Measurements from ENCODE around the gene MXI1.

DNA sequence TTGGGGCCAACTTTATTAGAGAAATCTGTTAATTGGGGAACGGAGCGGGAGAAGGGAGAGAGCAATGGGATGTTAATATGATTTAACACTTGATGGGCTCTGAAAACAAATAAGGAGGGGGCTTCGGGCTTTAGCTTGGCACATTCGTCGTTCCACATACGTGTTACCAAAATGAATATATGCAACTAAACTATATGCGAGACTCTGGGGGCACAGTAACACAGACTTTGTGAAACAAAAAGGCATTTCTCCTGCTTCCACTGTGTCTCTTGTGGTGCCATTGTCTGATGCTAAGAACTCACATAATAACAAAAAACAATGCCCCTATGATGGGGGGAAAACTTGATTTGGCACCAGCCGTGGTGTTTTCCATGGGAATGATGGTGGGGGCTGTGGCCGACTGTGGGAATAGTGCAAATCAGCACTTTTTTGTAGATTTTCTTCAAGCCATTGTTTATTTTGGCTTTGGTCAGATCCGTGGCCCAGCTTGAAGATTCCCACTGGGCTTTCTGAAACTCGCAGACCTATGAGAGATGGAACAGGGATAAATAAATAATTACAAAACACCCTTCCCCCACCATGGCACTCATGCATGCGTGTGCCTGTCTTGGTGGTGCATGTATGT, 2.2 kb upstream of the MXI1 start:
- TF ChIP-seq POLR2A (IDR thresholded peaks at IDR 0.05; ENCODE audit: low read depth, low read length) (no peak), MAZ (IDR thresholded peaks at IDR 0.05; ENCODE audit: borderline replicate concordance, low read depth, low read length) (no peak), RAD21 (IDR thresholded peaks at IDR 0.05; ENCODE audit: low read length) (no peak), MAFK (IDR thresholded peaks at IDR 0.05; ENCODE audit: low read depth, low read length) (no peak), SMC3 (IDR thresholded peaks at IDR 0.05; ENCODE audit: low read depth, low read length) (no peak)
- TF ChIP-seq, protein P1, sequence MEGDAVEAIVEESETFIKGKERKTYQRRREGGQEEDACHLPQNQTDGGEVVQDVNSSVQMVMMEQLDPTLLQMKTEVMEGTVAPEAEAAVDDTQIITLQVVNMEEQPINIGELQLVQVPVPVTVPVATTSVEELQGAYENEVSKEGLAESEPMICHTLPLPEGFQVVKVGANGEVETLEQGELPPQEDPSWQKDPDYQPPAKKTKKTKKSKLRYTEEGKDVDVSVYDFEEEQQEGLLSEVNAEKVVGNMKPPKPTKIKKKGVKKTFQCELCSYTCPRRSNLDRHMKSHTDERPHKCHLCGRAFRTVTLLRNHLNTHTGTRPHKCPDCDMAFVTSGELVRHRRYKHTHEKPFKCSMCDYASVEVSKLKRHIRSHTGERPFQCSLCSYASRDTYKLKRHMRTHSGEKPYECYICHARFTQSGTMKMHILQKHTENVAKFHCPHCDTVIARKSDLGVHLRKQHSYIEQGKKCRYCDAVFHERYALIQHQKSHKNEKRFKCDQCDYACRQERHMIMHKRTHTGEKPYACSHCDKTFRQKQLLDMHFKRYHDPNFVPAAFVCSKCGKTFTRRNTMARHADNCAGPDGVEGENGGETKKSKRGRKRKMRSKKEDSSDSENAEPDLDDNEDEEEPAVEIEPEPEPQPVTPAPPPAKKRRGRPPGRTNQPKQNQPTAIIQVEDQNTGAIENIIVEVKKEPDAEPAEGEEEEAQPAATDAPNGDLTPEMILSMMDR (conservative IDR thresholded peaks at IDR 0.05; ENCODE audit: low read depth, low read length) = no peak
- TF ChIP-seq, protein P2, sequence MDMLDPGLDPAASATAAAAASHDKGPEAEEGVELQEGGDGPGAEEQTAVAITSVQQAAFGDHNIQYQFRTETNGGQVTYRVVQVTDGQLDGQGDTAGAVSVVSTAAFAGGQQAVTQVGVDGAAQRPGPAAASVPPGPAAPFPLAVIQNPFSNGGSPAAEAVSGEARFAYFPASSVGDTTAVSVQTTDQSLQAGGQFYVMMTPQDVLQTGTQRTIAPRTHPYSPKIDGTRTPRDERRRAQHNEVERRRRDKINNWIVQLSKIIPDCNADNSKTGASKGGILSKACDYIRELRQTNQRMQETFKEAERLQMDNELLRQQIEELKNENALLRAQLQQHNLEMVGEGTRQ (IDR thresholded peaks at IDR 0.05; ENCODE audit: low read depth, low read length) = no peak
